Measurements from ENCODE around the gene LRCOL1. TPM values are rescaled to one million over a fixed set of nuclear protein-coding genes. Genes with fewer than 3 reads are reported as not detected.

The LRCOL1 gene
- total and polyA plus RNA-seq, 7 donors, result 0.49 to 1.4 (median 0.55) TPM; not detected in 4

GRCh38 chr12:132614029-132614428, 3.6 kb upstream of the LRCOL1 start:
- H3K27ac ChIP-seq, result no peak overlapping the region
- H3K36me3 ChIP-seq, result no peaks in the 10 kb centered on the region
- H3K4me3 ChIP-seq, result no peak overlapping the region
- intact Hi-C loops (cut with DNase I), result loop anchor here (2.0 to 5.0 kb wide), 3 partner anchors 13 to 472 kb away; partner anchors contain the start of genes DDX51 and NOC4L
- H3K4me1 ChIP-seq, result peaks cover 0 to 18% (median 12%) of the 10 kb centered on the region in 4 donors
- DNase-seq, result no peak
- peaks cover 0 to 10% (median 4%) of the 10 kb centered on the region in 4 donors for H3K9me3 ChIP-seq
- TF ChIP-seq CTCF (IDR thresholded peaks at IDR 0.05) (no peak), POLR2AphosphoS5 (IDR thresholded peaks at IDR 0.05) (no peak), EP300 (IDR thresholded peaks at IDR 0.05) (no peak), POLR2A (IDR thresholded peaks at IDR 0.05) (no peak)
- WGBS, 2 donors, result 83 to 87% methylated on average over 5 of the region's 5 CpGs
- H3K27me3 ChIP-seq, result peaks cover 30 to 68% (median 53%) of the 10 kb centered on the region in 3 donors

- Histone ChIP-seq H3K4me3 (no peak overlapping the region), H3K27me3 (peaks cover 11 to 64% (median 43%) of the 10 kb centered on the region in 3 donors), H3K4me1 (peaks cover 0 to 10% (median 2%) of the 10 kb centered on the region in 4 donors), H3K36me3 (no peaks in the 10 kb centered on the region), H3K9me3 (peaks cover 0 to 4% (median 0%) of the 10 kb centered on the region in 4 donors), H3K27ac (no peak overlapping the region)
- no peak for TF ChIP-seq POLR2AphosphoS5 (IDR thresholded peaks at IDR 0.05)
- no peak for TF ChIP-seq CTCF (IDR thresholded peaks at IDR 0.05)
- no peak for TF ChIP-seq POLR2A (IDR thresholded peaks at IDR 0.05)
- TF ChIP-seq EP300 (IDR thresholded peaks at IDR 0.05), result no peak
- intact Hi-C loops (cut with DNase I), result loop anchor here (5.0 kb wide), 1 partner anchor 469 kb away; the partner anchor contains the start of genes DDX51 and NOC4L
- 94 to 96% methylated on average over 10 of the region's 10 CpGs for WGBS, 2 donors
- DNase-seq, result no peak
These were observed 1.2 kb upstream of the LRCOL1 start for GRCh38 chr12:132611620-132612019.

GRCh38 chr12:132610866-132611602, 652 bp upstream of the LRCOL1 start:
- intact Hi-C loops (cut with DNase I), result loop anchor here (5.0 kb wide), 1 partner anchor 469 kb away; the partner anchor contains the start of genes DDX51 and NOC4L
- TF ChIP-seq EP300 (IDR thresholded peaks at IDR 0.05) (no peak), POLR2AphosphoS5 (IDR thresholded peaks at IDR 0.05) (no peak), CTCF (IDR thresholded peaks at IDR 0.05) (no peak), POLR2A (IDR thresholded peaks at IDR 0.05) (no peak)
- WGBS, 2 donors, result 80 to 86% methylated on average over 33 of the region's 33 CpGs
- peaks cover 0 to 4% (median 0%) of the 10 kb centered on the region in 4 donors for H3K9me3 ChIP-seq
- H3K4me1 ChIP-seq, result peaks cover 0 to 10% (median 2%) of the 10 kb centered on the region in 4 donors
- H3K27me3 ChIP-seq, result peaks cover 7 to 64% (median 41%) of the 10 kb centered on the region in 3 donors
- no peak for DNase-seq
- H3K36me3 ChIP-seq, result no peaks in the 10 kb centered on the region
- H3K27ac ChIP-seq, result no peak overlapping the region
- peak overlapping the region in 2 of 4 donors; percentile 7 to 30 for H3K4me3 ChIP-seq

GRCh38 chr12:132608231-132609171, 1.9 kb downstream of the LRCOL1 start:
- TF ChIP-seq CTCF (IDR thresholded peaks at IDR 0.05), result no peak
- no peak for TF ChIP-seq POLR2AphosphoS5 (IDR thresholded peaks at IDR 0.05)
- TF ChIP-seq POLR2A (IDR thresholded peaks at IDR 0.05), result no peak
- no peak for TF ChIP-seq EP300 (IDR thresholded peaks at IDR 0.05)
- Histone ChIP-seq H3K4me1 (peaks cover 0 to 12% (median 5%) of the 10 kb centered on the region in 4 donors), H3K4me3 (no peak overlapping the region), H3K27ac (no peak overlapping the region), H3K36me3 (no peaks in the 10 kb centered on the region), H3K9me3 (peaks cover 0 to 4% (median 0%) of the 10 kb centered on the region in 4 donors), H3K27me3 (peaks cover 9 to 78% (median 53%) of the 10 kb centered on the region in 3 donors)
- 28 to 53% methylated on average over 25 of the region's 25 CpGs for WGBS, 2 donors
- intact Hi-C loops (cut with DNase I), result no loop called here
- DNase-seq, result no peak
